Activated naive CD4-positive, alpha-beta T cell treated with anti-CD3 and anti-CD28 coated beads, Interleukin-2, amount 50 U/mL, for 24 hours (primary cell): Measurements from ENCODE around the gene GRM7.
A peak's percentile ranks its signal among the peaks of the same experiment; 100 is the strongest.

Source experiments
- H3K27ac Mint-ChIP-seq: one replicate; pipeline ENCODE4 v1.8.0; 2021; ENCODE audit warnings: mild to moderate bottlenecking, mixed read lengths
- H3K27me3 Mint-ChIP-seq: one replicate; pipeline ENCODE4 v1.8.0; 2021; ENCODE audit warnings: mixed read lengths
- H3K36me3 Mint-ChIP-seq: one replicate; pipeline ENCODE4 v1.8.0; 2021; ENCODE audit warnings: mixed read lengths
- H3K4me1 Mint-ChIP-seq: one replicate; pipeline ENCODE4 v1.8.0; 2021; ENCODE audit warnings: mixed read lengths
- H3K4me3 Mint-ChIP-seq: one replicate; pipeline ENCODE4 v1.8.0; 2021; ENCODE audit warnings: mild to moderate bottlenecking, mixed read lengths
- H3K9me3 Mint-ChIP-seq: one replicate; pipeline ENCODE4 v1.8.0; 2021; ENCODE audit warnings: mixed read lengths

GRM7 gene

DNA sequence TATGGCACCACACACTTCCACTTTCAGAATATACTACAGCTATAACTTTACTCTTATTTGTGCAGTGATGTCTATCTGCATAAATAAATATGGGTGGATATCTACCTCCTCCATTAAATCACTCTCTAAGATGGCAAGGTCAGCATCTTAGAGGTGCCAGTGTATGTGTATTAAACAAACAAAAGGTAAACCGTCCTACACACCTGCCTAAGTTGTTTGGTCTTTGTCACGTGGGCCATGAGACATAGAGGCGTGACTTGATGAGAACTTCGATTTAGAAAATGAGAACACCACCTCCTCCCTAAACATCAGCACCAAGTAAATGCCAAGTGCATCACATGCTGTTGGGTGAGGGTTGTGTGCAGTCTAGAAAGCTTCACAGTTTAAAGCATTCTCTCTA, 310.6 kb downstream of the GRM7 start:
- Mint-ChIP-seq H3K4me3 (no peak overlapping the region), H3K27ac (no peak overlapping the region), H3K9me3 (peaks cover 7% of the 10 kb centered on the region), H3K27me3 (no peaks in the 10 kb centered on the region), H3K36me3 (no peaks in the 10 kb centered on the region), H3K4me1 (no peaks in the 10 kb centered on the region)

DNA sequence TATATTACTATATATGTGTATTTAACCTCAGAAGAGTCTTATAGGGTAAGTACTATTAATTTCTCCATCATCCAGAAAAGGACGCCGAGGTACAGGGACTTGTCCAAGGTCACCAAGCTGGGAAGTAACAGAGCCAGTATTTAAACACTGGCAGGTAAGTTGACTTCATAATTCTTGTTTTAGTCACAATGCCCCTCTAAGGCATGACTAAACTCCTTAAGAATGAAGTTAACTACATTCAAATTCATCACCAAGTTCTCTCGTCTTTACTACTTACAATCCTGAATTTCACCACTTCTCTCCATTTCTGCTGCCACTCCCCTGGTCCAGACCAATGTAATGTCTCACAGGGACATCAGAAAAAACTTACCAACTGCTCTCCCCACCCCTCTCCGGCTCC, 312.1 kb downstream of the GRM7 start:
- no peaks in the 10 kb centered on the region for H3K4me1 Mint-ChIP-seq

DNA sequence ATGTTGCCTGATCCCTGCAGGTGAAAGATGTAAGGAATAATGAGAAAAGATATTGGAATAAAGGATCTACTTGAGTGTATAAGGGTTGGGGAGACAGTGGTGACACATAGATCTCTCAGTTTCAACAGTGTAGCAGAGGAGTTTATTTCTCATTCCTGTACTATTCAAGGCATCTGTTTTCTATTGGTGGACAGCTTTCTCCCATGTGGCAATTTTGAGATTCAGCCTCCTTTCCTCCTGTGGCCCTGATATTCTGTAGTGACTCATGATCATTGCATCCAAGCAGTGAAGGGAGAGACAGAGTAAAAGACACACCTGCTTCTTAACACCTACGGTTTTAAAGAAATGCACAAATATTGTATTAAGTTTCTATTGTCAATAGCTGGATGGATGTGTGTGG, 327.6 kb downstream of the GRM7 start:
- H3K4me1 Mint-ChIP-seq, result no peaks in the 10 kb centered on the region
- H3K27me3 Mint-ChIP-seq, result no peaks in the 10 kb centered on the region
- no peaks in the 10 kb centered on the region for H3K36me3 Mint-ChIP-seq
- no peak overlapping the region for H3K27ac Mint-ChIP-seq
- H3K4me3 Mint-ChIP-seq, result no peak overlapping the region
- H3K9me3 Mint-ChIP-seq, result no peaks in the 10 kb centered on the region

More for the DNA sequence above, 312.1 kb downstream of the GRM7 start:
- Mint-ChIP-seq H3K27ac (no peak overlapping the region), H3K4me3 (no peak overlapping the region), H3K36me3 (no peaks in the 10 kb centered on the region), H3K9me3 (peaks cover 7% of the 10 kb centered on the region), H3K27me3 (no peaks in the 10 kb centered on the region)

GRCh38 chr3:7190095-7190494, 329.2 kb downstream of the GRM7 start:
- Mint-ChIP-seq H3K4me1 (no peaks in the 10 kb centered on the region), H3K4me3 (no peak overlapping the region), H3K9me3 (no peaks in the 10 kb centered on the region), H3K36me3 (no peaks in the 10 kb centered on the region), H3K27me3 (no peaks in the 10 kb centered on the region), H3K27ac (no peak overlapping the region)

- Mint-ChIP-seq H3K4me1 (no peaks in the 10 kb centered on the region), H3K9me3 (no peaks in the 10 kb centered on the region), H3K36me3 (no peaks in the 10 kb centered on the region)
Measured at GRCh38 chr3:7193269-7193668, 332.4 kb downstream of the GRM7 start.

GRCh38 chr3:7194071-7194835, 333.3 kb downstream of the GRM7 start:
- H3K27me3 Mint-ChIP-seq, result no peaks in the 10 kb centered on the region
- no peaks in the 10 kb centered on the region for H3K9me3 Mint-ChIP-seq
- no peaks in the 10 kb centered on the region for H3K4me1 Mint-ChIP-seq
- no peak overlapping the region for H3K27ac Mint-ChIP-seq
- no peaks in the 10 kb centered on the region for H3K36me3 Mint-ChIP-seq
- H3K4me3 Mint-ChIP-seq, result no peak overlapping the region

More at GRCh38 chr3:7193269-7193668, 332.4 kb downstream of the GRM7 start:
- Mint-ChIP-seq H3K4me3 (no peak overlapping the region), H3K27ac (no peak overlapping the region), H3K27me3 (no peaks in the 10 kb centered on the region)

GRCh38 chr3:7195934-7196333, 335.0 kb downstream of the GRM7 start:
- H3K4me3 Mint-ChIP-seq, result no peak overlapping the region
- no peaks in the 10 kb centered on the region for H3K4me1 Mint-ChIP-seq
- H3K27ac Mint-ChIP-seq, result no peak overlapping the region
- no peaks in the 10 kb centered on the region for H3K36me3 Mint-ChIP-seq
- no peaks in the 10 kb centered on the region for H3K9me3 Mint-ChIP-seq
- no peaks in the 10 kb centered on the region for H3K27me3 Mint-ChIP-seq

DNA sequence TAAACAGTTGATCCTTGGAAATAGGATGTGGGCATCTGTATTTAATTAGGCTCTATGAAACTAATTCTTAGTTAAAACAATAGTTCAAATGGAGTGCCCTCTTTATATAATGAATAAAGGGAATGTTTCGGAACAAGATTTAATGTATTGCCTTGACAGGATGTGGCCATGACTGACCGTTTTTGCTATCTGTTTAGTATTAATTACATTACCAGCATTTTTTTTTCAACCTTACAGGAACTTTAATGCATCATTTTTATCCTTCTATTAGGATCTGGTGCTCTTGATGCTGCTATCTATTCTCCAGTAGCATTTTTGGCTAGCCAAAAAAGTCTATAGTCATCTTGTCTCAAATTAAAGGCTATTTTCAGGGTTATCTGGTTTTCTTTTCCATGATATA, 340.9 kb downstream of the GRM7 start:
- no peaks in the 10 kb centered on the region for H3K27me3 Mint-ChIP-seq
- H3K9me3 Mint-ChIP-seq, result peaks cover 5% of the 10 kb centered on the region
- no peak overlapping the region for H3K4me3 Mint-ChIP-seq
- H3K27ac Mint-ChIP-seq, result no peak overlapping the region
- no peaks in the 10 kb centered on the region for H3K36me3 Mint-ChIP-seq
- no peaks in the 10 kb centered on the region for H3K4me1 Mint-ChIP-seq

GRCh38 chr3:7203969-7204847, 343.3 kb downstream of the GRM7 start:
- Mint-ChIP-seq H3K9me3 (peaks cover 5% of the 10 kb centered on the region), H3K27me3 (no peaks in the 10 kb centered on the region), H3K27ac (no peak overlapping the region), H3K4me3 (no peak overlapping the region), H3K4me1 (no peaks in the 10 kb centered on the region), H3K36me3 (no peaks in the 10 kb centered on the region)

DNA sequence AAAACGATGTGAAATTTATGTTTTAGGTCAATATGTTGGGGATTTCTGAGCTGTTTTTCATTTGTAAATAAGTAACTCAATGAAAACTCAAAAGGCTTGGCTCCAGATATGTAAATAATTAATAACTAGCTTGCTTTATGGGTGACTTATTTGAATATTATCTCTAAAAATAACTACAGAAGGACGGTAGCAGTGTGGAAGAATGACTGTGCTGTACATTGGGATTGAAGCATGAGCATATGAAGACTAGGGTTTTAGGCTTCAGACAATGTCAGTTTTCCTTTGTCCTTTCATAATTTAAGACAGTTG, 343.9 kb downstream of the GRM7 start:
- H3K4me3 Mint-ChIP-seq, result no peak overlapping the region
- no peaks in the 10 kb centered on the region for H3K27me3 Mint-ChIP-seq
- no peak overlapping the region for H3K27ac Mint-ChIP-seq
- H3K36me3 Mint-ChIP-seq, result no peaks in the 10 kb centered on the region
- H3K4me1 Mint-ChIP-seq, result no peaks in the 10 kb centered on the region
- H3K9me3 Mint-ChIP-seq, result peaks cover 5% of the 10 kb centered on the region

GRCh38 chr3:7205535-7205934, 344.6 kb downstream of the GRM7 start:
- H3K27ac Mint-ChIP-seq, result no peak overlapping the region
- H3K36me3 Mint-ChIP-seq, result no peaks in the 10 kb centered on the region

GRCh38 chr3:7205962-7206361, 345.0 kb downstream of the GRM7 start:
- no peaks in the 10 kb centered on the region for H3K4me1 Mint-ChIP-seq
- H3K27me3 Mint-ChIP-seq, result no peaks in the 10 kb centered on the region
- H3K9me3 Mint-ChIP-seq, result peaks cover 5% of the 10 kb centered on the region
- H3K4me3 Mint-ChIP-seq, result peak overlapping the region; percentile 45
- no peaks in the 10 kb centered on the region for H3K36me3 Mint-ChIP-seq
- no peak overlapping the region for H3K27ac Mint-ChIP-seq

More at GRCh38 chr3:7205535-7205934, 344.6 kb downstream of the GRM7 start:
- peaks cover 5% of the 10 kb centered on the region for H3K9me3 Mint-ChIP-seq
- no peaks in the 10 kb centered on the region for H3K4me1 Mint-ChIP-seq
- no peaks in the 10 kb centered on the region for H3K27me3 Mint-ChIP-seq
- no peak overlapping the region for H3K4me3 Mint-ChIP-seq

DNA sequence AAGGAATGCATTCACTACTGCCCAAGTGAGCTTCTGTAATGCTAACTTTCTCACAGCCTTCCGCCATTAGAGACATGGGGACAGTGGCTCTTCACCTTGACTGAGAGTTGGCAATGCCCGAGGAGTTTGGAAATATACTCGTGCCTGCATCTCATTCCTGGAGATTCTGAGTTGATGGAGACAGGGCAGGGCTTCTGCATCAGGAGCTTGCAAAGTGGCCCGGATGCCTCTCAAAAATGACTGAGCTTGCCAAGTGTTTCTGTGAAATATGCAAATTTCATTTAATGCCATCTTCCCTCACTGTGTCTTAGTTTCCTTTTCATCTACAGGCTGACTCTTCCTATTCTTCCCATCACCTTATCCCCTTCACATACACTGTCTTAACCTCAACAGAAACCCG, 346.2 kb downstream of the GRM7 start:
- no peaks in the 10 kb centered on the region for H3K27me3 Mint-ChIP-seq
- H3K9me3 Mint-ChIP-seq, result peaks cover 5% of the 10 kb centered on the region
- H3K36me3 Mint-ChIP-seq, result no peaks in the 10 kb centered on the region
- no peak overlapping the region for H3K27ac Mint-ChIP-seq
- H3K4me1 Mint-ChIP-seq, result no peaks in the 10 kb centered on the region
- no peak overlapping the region for H3K4me3 Mint-ChIP-seq

DNA sequence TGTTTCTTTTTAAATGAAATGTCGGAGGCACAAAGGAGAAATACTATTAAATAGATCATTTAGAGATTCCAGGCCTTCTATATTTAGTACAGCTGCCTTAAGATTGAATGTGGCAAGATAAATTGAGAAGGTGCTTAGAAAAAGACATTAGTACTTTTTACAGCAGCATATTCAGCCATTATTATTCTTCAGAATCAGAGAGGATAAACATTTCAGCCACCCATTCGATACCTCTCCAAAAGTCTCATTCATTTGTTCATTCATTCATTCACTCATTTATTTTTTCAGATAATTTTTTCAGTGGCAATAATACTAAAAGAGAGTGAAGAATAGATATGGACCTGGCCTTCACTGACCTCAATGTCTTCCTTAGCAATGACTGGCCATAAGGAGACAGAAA, 347.0 kb downstream of the GRM7 start:
- no peaks in the 10 kb centered on the region for H3K4me1 Mint-ChIP-seq
- peaks cover 4% of the 10 kb centered on the region for H3K9me3 Mint-ChIP-seq
- H3K27me3 Mint-ChIP-seq, result no peaks in the 10 kb centered on the region

DNA sequence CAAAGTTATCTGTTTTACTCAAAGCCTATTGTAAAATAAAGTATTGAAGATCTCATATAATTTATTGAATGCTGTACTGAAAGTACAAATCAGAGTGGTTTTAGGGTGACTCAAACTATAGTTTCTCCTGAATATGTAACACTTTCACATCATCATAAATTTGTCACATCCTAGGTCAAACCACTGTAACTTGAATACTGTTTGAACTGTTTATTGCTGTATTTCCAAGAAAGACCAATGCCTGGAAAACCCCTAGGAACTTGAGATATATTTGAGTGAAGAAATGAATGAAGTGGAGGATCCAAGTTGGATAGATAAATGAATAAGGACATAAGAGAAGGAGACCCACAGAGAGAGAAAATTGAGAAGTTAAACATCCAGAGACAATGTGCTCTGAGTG, 348.2 kb downstream of the GRM7 start:
- Mint-ChIP-seq H3K9me3 (no peaks in the 10 kb centered on the region), H3K4me1 (no peaks in the 10 kb centered on the region), H3K27me3 (no peaks in the 10 kb centered on the region), H3K4me3 (no peak overlapping the region), H3K36me3 (no peaks in the 10 kb centered on the region), H3K27ac (no peak overlapping the region)

More for the DNA sequence above, 347.0 kb downstream of the GRM7 start:
- no peaks in the 10 kb centered on the region for H3K36me3 Mint-ChIP-seq
- H3K27ac Mint-ChIP-seq, result no peak overlapping the region
- H3K4me3 Mint-ChIP-seq, result no peak overlapping the region

DNA sequence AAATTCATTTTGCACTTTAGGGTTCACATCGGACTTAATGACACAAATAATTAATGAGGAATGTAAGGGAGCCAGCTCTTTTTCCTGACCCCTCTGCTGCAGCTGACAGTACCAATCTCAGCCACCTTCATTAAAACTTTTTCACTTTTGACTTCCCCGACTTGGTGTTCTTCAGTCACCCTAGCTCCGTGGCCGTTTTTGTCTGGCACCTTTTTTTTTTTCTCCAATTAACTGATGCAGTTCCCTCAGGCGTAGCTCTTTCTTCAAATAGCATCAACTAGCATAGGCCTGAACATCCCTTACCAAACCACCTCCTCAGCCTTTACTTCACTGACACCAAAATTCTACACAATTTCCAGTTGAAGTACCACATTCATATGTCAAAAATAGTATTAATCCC, 350.8 kb downstream of the GRM7 start:
- Mint-ChIP-seq H3K4me1 (no peaks in the 10 kb centered on the region), H3K4me3 (no peak overlapping the region), H3K27me3 (no peaks in the 10 kb centered on the region), H3K27ac (no peak overlapping the region), H3K36me3 (no peaks in the 10 kb centered on the region), H3K9me3 (no peaks in the 10 kb centered on the region)
